GM19043 (cell line): ENCODE results near the gene NKTR.

Experiments
- ATAC-seq: cut with Tn5 transposase; IDR thresholded peaks from one replicate; pipeline ENCODE4 v1.9.1; 2021; ENCODE audit warnings: low read depth; ENCODE audit not compliant: unreplicated experiment

Gene NKTR

DNA sequence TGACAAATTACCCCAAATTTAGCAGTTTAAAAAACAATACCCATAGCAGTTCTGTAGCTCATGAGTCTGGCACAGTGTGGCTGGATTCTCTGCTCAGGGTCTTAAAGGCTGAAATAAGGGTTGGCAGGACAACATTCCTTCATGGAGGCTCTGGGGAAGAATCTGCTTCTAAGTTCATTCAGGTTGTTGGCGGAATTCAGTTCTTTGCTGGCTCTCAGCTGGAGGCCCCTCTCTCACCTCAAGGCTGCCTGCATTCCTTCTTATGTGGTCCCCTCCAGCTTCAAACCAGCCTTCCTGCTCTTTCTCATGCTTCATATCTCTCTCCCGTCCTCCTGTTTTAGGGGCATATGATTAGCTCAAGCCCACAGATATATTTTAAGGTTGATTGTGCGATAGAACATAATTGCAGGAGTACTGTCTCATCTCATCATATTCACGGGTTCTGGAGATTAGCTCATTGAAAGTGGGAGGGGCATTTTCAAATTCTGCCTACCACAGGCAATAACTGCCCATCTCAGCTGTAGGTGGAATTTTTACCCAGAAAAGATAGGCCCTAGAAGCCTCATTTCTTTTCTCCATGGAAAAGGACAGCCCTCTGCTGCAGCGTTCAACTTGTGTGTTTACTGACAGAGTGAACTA, 47.5 kb downstream of the NKTR start:
- ATAC-seq = no peak

DNA sequence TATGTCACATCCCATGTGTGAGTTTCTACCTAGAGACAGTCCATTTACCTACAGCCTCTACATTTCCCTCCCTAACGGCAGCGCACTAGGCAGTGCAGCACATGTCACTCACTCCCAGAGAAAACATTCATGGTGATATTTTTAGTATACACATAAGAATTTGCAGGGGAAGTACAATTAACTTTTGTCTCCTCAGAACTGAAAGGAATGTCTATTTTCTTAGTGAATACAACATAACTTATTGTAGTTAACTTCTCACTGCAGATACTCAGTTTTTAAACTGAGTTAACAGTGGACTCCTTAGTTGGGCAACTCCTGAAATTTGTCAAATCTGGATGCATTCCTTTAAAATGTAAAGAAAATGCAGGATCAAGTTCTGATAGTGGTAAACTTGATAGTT, 48.5 kb downstream of the NKTR start:
- no peak for ATAC-seq

GRCh38 chr3:42649783-42650182, 49.3 kb downstream of the NKTR start:
- ATAC-seq = no peak

- ATAC-seq = no peak
These were observed 51.0 kb downstream of the NKTR start for GRCh38 chr3:42651248-42652091.

DNA sequence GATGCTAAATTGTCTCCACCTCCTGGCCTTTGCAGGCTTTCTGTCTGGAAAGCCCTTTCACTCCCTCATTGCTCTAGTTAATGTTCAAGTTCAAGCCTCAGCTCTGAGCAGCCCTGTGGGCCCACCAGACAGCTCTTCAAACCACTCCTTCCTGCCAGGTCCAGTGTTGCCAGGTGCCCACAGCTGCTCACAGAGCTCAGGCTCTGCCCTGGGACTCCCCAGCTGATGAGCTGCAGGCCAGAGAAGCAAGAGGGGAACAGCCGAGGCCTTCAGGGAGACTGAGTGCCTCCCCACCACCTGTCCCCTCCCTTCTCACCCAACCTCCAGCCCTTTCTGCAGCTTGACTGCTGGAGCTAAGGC, 51.7 kb downstream of the NKTR start:
- ATAC-seq = no peak

DNA sequence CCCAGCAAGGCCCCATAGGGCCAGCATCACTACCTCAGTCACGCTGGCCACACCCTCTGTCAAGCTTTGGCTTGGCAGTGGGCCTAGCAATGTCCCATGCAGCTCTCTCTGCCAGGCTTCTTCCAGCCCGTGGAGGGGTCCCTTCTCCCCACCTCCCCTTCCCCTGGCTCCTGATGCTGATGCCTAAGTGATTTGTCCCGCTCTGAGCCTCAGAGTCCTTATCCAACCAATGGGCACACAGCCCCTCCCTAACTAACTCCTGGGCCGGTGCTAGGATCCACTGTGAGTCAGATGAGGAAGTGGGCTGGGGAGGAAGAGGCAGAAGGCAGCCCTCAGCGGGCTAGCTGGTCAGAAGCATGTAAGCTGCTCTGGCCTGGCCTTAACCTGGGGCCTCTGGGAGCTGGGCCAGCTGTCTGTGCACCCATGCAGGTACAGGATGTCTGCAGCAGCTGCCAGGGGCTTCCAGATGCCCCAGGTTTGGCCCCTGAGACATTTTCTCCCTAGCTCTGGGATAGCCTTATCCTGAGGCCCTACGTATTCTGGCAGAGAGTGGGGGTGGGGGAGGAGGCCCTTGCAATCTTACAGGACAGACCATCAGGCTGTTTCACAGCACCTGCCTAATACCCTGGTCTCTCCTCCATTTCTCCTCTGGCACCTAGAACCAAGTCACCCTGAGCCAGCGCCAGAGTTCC, 52.3 kb downstream of the NKTR start:
- peak; percentile 76 for ATAC-seq

DNA sequence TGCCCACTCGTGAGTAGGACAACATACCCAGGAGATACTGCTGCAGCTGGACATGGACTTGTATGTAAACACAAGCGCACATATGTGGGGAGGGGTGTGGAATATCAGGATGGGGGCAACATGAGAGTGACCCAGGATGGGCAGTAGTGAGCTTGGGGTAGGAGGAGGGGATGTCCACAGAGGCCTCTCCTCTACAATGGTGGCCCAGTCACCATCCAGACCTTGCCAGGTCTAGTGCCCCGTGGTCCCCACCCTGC, 52.7 kb downstream of the NKTR start:
- ATAC-seq = no peak

DNA sequence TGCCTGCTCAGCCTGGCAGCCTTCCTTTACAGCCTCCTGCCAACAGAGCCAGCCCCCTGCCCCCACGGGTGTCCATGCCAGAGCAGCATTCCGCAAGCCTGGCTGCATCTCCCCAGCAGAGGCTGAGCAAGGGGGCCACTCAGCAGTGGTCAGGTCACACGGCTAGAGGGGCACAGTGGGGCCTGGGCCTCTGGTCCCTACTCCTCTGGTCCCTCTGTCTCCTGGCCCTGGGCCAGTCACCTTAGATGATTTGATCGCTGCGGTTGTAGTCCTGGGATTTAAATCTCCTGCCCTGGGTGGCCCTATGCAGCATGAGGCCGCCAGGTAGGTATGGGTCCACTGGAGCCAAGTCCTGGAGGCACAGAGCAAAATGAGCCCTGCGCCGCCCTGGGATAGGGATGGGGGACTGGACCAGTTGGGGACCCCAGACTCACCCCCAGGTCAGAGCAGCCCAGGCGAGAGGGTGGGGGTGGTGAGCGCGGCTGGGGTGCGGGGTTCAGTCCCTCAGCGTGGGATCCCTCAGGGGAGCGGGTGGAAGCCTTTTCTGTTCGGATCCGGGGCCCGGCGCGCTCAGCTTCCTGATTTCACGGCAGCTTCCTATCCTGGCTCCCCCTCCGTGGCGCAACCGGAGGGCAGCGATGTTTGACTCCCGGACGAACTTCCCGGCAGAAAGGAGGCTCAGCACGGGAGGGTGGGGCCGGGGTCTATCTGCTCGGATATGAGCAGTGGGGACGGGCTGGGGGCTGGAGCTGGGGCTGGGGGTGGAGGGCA, 53.3 kb downstream of the NKTR start, which contains the start of gene ZBTB47:
Gene ZBTB47 (plus strand): TSS at position 138 of the 771 bp plus-strand sequence. CDS start 4,659 bp downstream, outside the sequence.
- ATAC-seq = no peak

- no peak for ATAC-seq
These were observed 54.1 kb downstream of the NKTR start for GRCh38 chr3:42654331-42655201.

- no peak for ATAC-seq
These were observed 54.9 kb downstream of the NKTR start for GRCh38 chr3:42655331-42655888.

DNA sequence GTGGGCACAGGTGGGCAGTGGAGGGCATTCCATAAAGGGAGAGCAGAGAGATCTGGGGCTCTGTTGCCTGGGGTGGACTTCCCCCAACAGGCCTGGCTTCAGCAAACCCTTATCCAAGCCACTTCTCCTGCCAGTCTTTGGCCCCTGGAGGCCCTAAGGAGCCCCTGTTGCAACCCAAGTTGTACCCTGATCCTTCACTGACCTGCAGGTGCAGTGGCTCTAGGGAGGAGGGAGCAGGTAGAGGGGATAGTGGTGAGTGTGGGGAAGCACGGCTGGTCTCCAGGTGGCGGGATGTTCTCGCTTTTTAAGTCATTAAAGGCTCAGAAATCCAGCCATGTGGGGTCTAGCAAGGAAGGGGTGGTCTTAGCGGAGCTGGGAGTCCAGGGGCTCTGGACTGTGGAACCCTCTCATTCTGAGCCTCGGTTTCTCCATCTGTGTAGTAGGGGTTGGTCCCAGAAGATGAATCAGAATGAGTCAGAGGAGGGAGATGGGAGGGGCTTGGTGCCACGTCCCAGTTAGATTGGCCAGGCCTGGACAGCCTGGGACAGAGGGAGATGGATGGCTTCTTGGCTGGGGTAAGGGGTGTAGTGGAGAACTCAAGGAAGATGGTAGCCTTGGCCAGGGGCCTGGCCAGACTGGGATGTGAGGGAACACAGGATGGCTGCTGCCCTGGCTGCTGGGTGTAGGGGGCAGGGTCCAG, 55.6 kb downstream of the NKTR start:
- no peak for ATAC-seq

DNA sequence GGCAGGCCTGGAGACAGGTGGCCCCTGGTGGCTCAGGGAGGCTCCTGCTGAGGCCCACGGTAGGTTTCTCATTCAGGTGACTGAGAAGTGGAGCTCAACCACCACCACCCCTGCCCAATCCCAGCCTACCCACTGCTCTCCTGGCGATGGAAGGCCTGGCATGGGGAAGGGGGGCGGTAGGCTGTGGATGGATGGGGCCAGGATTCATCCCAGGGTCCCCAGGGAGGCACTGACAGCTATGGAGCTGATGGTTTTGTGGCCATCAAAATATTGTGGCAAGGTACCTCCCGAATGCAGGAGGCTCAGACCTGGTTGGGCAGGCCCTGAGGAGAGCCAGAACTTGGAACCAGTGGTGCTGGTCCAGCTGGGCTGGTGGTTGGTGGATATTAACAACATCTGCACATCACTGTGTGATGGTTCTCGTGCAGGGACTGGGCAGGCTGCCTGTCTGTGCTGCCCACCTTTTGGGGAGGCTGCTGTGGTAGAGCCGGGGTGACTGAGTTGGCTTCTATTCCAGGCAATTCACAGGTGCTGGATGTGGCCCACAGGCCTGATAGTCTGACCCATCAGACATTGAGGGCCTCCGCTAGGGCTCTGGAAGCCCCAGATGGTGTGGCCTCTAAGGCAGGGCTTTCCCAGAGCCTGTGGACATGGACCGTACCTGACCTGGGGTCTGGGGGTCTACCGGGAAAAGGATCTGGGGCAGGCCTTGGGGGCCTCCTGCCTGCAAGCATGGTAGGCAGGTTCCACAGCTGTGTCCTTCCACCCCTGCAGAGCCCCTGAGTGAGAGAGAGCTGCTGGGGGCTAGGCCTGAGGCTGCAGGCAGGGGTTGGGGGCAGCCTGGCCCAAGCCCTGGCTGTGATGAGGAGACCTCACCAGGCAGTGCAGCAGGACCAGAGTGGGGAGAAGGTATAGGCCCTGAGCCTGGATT, 56.5 kb downstream of the NKTR start:
- ATAC-seq = no peak

DNA sequence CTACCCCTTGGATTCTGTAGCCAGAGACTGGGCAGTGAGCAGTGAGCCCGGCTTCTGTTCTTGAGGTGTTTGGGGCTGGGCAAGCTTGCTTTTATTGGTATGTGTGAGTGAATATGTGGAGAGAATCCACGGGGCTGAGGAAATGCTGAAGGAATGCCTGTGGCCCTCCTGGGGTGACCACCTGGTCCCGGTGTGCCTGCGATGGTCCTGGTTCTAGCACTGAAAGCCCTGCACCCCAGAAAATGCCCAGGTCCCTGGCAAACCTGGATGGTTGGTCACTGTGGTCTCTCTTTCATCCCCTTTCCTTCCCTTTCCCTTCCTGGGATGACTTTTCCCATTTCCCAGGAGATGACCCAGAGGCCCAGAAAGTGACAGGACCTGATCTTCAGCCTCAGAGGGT, 57.2 kb downstream of the NKTR start:
- ATAC-seq = no peak

DNA sequence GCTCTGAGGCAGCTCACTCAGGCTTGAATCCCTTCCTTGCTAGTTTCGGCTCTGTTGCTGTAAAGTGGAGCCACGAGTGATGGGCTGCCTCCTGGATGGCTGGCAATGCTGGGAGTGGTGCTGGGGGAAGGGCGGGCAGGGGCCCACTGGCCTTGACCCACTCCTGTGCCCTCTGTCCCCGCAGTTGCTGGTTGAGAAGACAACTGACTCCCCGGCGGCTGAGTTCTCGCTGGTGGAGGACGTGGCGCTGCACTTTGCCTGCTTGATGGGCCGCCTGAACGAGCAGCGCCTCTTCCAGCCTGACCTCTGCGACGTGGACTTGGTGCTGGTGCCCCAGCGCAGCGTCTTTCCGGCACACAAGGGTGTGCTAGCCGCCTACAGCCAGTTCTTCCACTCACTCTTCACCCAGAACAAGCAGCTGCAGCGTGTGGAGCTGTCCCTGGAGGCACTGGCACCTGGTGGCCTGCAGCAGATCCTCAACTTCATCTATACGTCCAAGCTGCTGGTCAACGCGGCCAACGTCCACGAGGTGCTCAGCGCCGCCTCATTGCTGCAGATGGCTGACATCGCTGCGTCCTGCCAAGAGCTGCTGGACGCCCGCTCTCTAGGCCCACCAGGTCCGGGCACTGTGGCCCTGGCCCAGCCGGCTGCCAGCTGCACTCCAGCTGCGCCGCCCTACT, 57.7 kb downstream of the NKTR start:
- ATAC-seq = no peak

GRCh38 chr3:42658771-42659390, 58.4 kb downstream of the NKTR start:
- ATAC-seq = no peak

- ATAC-seq = no peak
These were observed 59.1 kb downstream of the NKTR start for GRCh38 chr3:42659451-42660130.
